H1 (cell line): ENCODE data around the gene CWC25. TPM values are rescaled to one million over a fixed set of nuclear protein-coding genes. Genes with fewer than 3 reads are reported as not detected.
A peak's percentile ranks its signal among the peaks of the same experiment; 100 is the strongest.

Source experiments
- CEBPB ChIP-seq: IDR thresholded peaks from 2 replicates; pipeline ENCODE4 v1.6.1; 2012; ENCODE audit warnings: low read depth, low read length
- EP300 ChIP-seq, 2 experiments: IDR thresholded peaks; 1 replicate in 1 of 2; 2 replicates in 1 of 2; pipeline ENCODE4 v1.6.1; 2011 to 2012; ENCODE audit warnings: low read depth in 2 of 2, low read length in 2 of 2, mild to moderate bottlenecking in 2 of 2, borderline replicate concordance in 1 of 2, inconsistent platforms in 1 of 2, moderate library complexity in 1 of 2
- HDAC6 ChIP-seq: IDR thresholded peaks from one replicate; pipeline ENCODE4 v1.7.1; 2012; ENCODE audit warnings: low read depth, mild to moderate bottlenecking, inconsistent platforms, low read length, moderate library complexity
- JUN ChIP-seq: IDR thresholded peaks from 2 replicates; pipeline ENCODE4 v1.6.1; 2011; ENCODE audit warnings: low read depth, mild to moderate bottlenecking, improper control_type of control experiment, low read length
- KDM5A ChIP-seq: fragments of 200-600 bp; IDR thresholded peaks from 2 replicates; pipeline ENCODE4 v1.7.1; 2012; ENCODE audit warnings: mild to moderate bottlenecking, low read length, inconsistent platforms, mixed read lengths
- RFX5 ChIP-seq: IDR thresholded peaks from 2 replicates; pipeline ENCODE4 v1.6.1; 2011; ENCODE audit warnings: low read depth, low read length, improper control_type of control experiment, borderline replicate concordance
- RXRA ChIP-seq: IDR thresholded peaks from 2 replicates; pipeline ENCODE4 v1.6.1; 2011; ENCODE audit warnings: low read depth, mild to moderate bottlenecking, low read length, moderate library complexity; ENCODE audit not compliant: insufficient read depth
- SIN3A ChIP-seq, 2 experiments: IDR thresholded peaks in 1 of 2; conservative IDR thresholded peaks in 1 of 2; 2 replicates each; pipeline ENCODE4 v1.6.1; 2011 to 2012; ENCODE audit warnings: low read length in 2 of 2, improper control_type of control experiment in 1 of 2, low read depth in 1 of 2, mild to moderate bottlenecking in 1 of 2
- TAF7 ChIP-seq: optimal IDR thresholded peaks from 2 replicates; pipeline ENCODE3; 2011; ENCODE audit warnings: low read depth, mild to moderate bottlenecking, inconsistent platforms, low read length, moderate library complexity, borderline replicate concordance
- TBP ChIP-seq: IDR thresholded peaks from 2 replicates; pipeline ENCODE4 v1.6.1; 2011; ENCODE audit warnings: low read depth, low read length, improper control_type of control experiment
- polyA plus RNA-seq, 7 experiments: library from polyadenylated mRNA; depleted of rRNA in 3 of 7; stranded (reverse) in 5 of 7; unstranded in 2 of 7; fragments of >200 nt in 5 of 7; fragments of 200-250 nt in 2 of 7; gene quantifications; 1 replicate in 5 of 7; 2 replicates in 1 of 7; 4 replicates in 1 of 7; pipeline versions ENCODE4 v1.2.1 to v1.2.3, GENCODE V29; 2011 to 2013; ENCODE audit warnings: missing spikeins in 2 of 7, mixed read lengths in 2 of 7
- total RNA-seq: library from RNA; stranded (reverse); fragmentation: NEBNext Ultra II Directional; extraction: Animal tissue kit (Norgen Biotek cat#: 25700); gene quantifications from 2 replicates; pipeline ENCODE4 v1.2.1, GENCODE V29; 2021
- TF ChIP-seq, protein P1 (sequence below): IDR thresholded peaks from 2 replicates; pipeline ENCODE4 v1.6.1; 2012; ENCODE audit warnings: inconsistent platforms

The CWC25 gene
- total and polyA plus RNA-seq, 2 of the 8 experiments (the other 6 are each of a cell fraction or from before 2014, with no cell fraction given) = 11.1 to 13.1 TPM

DNA sequence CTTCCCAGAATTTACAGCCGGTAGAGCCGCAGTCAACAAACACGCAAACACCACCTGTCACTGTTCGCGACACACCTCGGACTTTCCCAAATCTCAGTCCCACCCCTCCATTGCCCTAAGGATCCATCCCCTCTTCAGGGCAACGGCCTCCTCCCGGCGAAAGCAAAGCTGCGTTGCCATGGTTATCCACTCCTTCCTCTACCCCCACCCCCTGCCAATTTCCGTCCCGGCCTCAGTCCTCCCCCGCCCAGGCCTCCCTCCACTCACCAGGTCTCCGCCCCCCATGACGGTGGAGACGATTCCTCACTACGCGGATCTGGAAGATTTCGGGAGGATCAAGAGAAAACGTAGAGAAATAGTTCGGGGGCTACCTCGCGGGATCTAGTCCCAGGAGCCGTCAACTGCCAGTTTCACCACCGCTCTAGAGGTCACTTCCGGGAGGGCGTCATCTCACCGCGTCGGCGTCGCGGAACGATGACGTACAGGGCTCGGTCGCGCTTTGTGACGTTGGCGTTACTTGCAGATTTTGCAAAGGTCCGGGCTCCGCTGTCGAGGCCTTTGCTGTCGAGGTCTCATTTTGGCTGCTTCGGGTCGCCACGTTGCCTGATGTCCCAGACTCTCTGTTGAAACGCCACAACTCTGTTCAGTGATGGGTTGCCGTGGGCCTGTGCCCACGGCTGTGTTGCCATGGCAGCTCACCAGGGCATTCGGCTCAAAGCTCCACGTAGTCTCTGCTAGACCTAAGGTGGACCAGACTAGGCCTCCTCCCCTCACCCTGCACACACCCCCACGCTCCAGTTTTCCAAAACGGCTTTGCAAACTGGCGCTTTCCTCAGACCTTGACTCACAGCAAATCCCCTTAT is at the start of gene CWC25 (continued):
- TF ChIP-seq, protein P1, sequence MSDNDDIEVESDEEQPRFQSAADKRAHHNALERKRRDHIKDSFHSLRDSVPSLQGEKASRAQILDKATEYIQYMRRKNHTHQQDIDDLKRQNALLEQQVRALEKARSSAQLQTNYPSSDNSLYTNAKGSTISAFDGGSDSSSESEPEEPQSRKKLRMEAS = peak; percentile 57; the same call in 1 of the 2 replicates
- TF ChIP-seq TBP (peak; percentile 95), CEBPB (peak; percentile 45; the same call in 1 of the 2 replicates), TAF7 (peak; percentile 81), RFX5 (no peak), RXRA (no peak), JUN (no peak), EP300 (IDR thresholded peaks at IDR 0.05; ENCODE audit: borderline replicate concordance in 1 of 2, low read depth in 2 of 2, low read length in 2 of 2) (peak in 1 of 2 experiments; percentile 97; a peak in 2 of 3 replicates), HDAC6 (no peak), KDM5A (peak; percentile 95), SIN3A (conservative IDR thresholded peaks at IDR 0.05 in 1 of 2, IDR thresholded peaks at IDR 0.05 in 1 of 2; ENCODE audit: low read depth in 1 of 2, low read length in 2 of 2) (peak in 1 of 2 experiments; percentile 100)
